ENCODE results near the gene CYB561A3.

CYB561A3 gene

GRCh38 chr11:61345170-61345610, 16.5 kb downstream of the CYB561A3 start:
- no peak for DNase-seq (ENCODE audit: low read depth)

GRCh38 chr11:61343792-61344745, 17.6 kb downstream of the CYB561A3 start:
- no peak for DNase-seq (ENCODE audit: low read depth)

- DNase-seq (ENCODE audit: low read depth): no peak
These were observed 19.4 kb downstream of the CYB561A3 start for GRCh38 chr11:61342207-61342803.

DNA sequence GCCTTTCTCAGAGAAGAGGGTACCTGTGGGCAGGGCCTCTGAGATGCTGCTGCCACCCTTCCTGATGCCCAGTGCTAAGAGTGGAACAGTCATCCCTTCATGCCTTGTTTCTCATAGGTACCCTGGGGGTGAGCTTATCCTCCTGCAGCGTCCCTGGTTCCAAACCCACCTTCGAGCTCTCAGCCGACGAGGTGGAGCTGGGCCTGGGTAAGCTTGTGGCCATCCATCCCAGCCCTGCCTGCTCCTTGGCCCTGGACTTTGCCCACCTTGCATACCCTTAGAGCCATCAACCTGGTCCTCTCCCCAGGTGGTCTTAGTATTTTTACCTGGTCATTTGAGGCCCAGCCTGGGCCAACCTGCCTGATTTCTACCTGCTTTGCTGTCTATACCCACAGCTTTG, 20.0 kb downstream of the CYB561A3 start:
- no peak for DNase-seq (ENCODE audit: low read depth)

- DNase-seq (ENCODE audit: low read depth): no peak
These were observed 20.7 kb downstream of the CYB561A3 start for GRCh38 chr11:61340979-61341378.

DNA sequence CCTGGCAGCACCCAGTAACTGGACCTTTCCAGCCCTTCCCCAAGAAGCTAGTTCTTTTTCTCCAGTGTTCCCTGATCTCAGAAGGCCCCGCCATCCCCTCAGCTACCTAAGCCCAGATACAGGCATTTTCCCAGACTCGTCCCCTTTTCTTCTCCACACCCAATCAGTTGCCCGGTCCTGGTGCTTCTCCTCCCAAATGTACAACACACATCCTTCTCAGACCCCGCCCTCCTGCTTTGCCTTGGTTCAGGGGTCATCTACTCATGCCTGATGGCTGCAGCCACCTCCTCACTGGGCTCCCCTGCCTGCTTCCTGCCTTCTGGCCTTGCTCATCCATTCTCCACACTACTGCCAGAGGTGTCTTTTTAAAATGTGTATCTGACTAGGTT, 22.2 kb downstream of the CYB561A3 start:
- DNase-seq (ENCODE audit: low read depth): no peak

- DNase-seq (ENCODE audit: low read depth): no peak
These were observed 22.7 kb downstream of the CYB561A3 start for GRCh38 chr11:61338783-61339489.

DNA sequence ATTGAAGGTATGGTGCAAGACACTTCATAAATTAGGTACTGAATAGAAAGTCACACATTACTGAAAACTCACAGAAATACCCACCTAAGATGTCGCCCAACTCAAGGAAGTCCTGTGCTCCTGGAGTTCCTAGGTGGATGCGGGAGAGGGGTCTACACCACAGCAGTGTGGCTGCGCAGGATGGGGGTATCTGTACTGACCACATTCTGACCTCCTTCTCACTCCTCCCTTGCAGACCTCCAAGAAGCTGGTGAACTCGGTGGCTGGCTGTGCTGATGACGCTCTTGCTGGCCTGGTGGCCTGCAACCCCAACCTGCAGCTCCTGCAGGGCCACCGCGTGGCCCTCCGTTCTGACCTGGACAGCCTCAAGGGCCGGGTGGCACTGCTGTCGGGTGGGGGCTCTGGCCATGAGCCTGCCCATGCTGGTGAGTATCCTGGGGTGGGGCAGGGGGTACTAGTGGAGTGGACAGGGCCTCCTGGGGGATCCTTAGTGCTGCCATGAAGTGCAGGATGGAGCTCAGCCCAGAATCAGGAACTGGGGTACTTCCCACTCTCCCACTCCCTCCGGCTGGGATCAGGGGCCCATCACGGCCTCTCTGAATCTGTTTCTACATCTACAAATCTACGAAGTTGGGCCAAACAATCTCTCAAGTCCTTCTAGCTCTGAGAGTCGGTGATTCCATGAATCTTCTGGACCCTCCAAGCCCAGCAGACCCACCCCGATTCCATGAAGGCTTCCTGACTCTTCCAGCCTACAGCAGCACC, 23.8 kb downstream of the CYB561A3 start:
- no peak for DNase-seq (ENCODE audit: low read depth)

DNA sequence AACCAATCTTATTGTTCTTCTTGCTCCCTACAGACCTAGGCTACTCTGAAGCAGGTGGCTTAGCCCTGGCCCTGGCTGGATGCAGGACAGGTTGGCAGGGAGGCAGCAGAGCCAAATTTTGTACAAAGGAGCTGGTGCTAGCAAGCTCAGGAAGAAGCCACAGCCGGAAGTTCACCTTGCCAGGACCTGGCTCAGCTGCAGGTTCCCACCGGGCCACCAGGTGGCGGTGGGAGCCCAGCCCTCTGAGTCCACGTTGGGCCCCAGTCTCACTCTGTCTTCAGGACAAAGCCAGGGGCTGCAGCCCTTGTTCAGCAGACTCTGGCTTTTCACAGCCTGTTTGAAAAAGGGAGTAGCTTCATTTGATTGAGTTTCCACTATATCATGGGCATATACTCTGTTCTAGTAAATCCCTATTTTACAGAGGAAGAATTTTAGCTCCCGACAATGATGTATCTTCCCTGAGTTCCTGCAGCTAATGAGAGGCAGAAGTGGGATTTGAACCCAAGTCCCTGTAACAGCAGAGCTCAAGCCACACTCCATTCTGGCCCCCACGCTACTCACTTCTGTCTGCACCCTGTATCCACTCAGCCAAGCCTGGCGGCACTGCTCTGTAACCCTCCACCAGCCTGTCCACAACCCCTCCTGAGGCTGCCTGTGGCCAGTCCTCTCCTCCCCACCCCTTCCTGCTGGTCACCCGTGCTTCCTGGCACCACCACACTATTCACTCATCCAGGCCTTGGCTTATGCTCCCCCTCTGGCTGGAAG, 25.3 kb downstream of the CYB561A3 start:
- peak; percentile 69 for DNase-seq (ENCODE audit: low read depth)

DNA sequence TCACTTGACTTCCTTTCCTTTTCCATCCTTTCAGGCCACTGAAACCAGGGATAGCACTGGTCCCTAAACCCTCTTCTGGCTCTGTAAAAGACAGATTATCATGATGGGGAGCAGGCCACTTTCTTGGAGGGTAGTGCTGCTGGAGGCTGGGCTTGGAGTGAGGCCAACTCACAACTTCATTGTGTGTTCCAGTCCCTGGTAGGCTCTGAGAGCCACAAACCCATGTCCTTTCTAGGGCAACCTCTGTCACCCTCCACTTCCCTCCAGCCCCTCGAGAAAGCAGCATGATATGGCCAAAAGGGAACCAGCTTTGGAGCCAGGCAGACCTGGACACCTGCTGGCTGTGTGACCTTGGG, 26.3 kb downstream of the CYB561A3 start:
- no peak for DNase-seq (ENCODE audit: low read depth)

DNA sequence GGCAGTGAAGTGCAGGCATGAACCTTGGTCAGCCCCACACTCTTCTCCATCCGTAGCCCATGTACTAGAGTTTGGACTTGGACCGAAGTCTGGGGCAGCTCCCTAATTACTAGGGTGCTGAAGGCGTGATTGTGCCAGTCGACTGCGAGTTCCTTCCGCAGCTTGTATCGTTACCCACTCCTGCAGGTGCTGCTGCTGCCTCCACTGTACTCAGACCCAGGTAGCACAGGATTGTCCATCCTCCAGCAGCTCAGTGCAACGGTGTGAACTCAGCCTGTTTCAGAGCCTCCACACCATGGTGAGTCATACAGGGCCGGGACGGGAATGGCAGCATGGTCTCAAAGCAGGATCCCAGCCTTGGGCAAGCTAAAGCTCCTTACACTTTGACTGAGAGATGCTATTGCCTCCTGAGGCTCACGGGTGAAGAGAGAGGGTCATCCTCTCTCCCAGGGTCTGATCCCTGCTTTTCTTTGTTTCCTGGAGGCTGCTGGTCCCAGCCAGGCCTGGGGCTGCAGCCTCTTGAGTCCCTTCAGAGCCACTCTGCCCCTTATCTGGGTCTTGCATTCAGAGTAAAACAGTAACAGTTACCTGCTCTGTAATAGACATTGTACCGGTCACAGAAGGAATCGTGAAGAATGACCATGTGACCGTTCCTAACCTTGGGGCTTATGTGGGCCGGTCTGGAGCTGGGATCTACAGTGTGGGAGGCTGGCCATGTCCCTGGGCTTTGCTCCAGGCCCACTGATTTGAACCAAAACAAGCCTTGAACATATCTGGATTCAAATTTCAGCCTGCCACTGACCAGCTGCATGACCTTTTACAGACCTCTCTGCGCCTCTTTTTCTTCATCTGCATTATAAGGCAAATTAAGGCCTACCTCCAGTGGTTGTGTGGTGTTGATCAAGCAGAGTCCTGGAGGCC, 27.0 kb downstream of the CYB561A3 start:
- DNase-seq (ENCODE audit: low read depth): no peak

- DNase-seq (ENCODE audit: low read depth): no peak
These were observed 27.9 kb downstream of the CYB561A3 start for GRCh38 chr11:61333550-61334433.

DNA sequence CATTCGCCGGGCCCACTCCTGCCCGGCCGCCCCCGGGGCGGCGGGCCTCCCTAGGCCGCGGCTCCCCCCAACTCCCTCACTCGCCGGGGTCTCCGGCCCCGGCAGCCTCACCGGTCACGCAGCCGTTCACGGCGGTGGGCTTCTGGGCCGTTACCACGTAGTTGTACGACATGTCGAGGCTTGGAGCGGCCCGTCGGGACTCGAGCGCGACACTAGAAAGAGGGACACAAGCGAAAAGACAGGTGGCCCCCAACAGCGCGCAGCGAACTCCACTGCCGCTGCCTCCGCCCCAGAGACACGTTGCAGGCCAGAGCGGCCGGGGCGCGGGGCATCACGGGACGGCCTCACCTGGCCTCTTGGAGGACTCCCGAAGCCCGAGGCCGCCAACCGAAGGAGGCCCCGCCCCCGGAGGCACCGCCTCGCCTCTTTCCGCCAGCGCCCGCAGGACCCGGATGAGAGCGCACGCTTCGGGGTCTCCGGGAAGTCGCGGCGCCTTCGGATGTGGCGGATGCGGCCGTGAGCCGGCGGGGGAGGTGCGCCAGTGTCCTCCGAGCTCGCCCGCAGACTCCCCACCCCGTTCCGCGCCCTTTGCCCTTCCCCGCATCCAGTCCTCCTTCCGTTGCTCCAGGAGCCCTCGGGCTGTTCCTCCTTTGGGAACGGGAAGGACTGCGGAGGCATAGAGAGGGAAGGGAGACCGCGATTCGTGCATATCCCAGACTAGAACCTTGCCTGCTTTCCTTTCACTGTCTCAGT, 28.7 kb downstream of the CYB561A3 start, which contains the start of the genes DDB1 and TKFC:
Gene DDB1 (minus strand): TSS at position 309 of the 753 bp plus-strand sequence. CDS start 137 bp downstream, at position 172.
Gene TKFC (plus strand): TSS at position 432 of the 753 bp plus-strand sequence. CDS start 1,501 bp downstream, outside the sequence.
- peak; percentile 93 for DNase-seq (ENCODE audit: low read depth)

- no peak for DNase-seq (ENCODE audit: low read depth)
These were observed 29.3 kb downstream of the CYB561A3 start for GRCh38 chr11:61332281-61332796.

GRCh38 chr11:61331651-61332050, 30.0 kb downstream of the CYB561A3 start:
- DNase-seq (ENCODE audit: low read depth): no peak

GRCh38 chr11:61329871-61330270, 31.8 kb downstream of the CYB561A3 start:
- DNase-seq (ENCODE audit: low read depth): no peak

DNA sequence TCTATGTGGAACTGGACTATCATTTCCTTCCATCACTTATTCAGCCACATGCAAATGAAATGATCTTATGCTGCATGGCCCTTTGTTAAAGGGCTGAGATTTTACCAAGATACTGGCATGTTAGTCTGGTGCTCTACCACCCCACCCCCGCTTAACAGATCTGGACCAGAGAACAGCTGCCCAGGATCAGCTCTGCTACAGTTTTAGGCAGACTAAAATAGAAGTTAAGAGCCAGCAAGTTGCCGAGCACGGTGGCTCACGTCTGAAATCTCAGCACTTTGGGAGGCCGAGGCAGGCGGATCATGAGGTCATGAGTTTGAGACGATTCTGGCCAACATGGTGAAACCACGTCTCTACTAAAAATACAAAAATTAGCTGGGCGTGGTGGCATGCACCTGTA, 33.3 kb downstream of the CYB561A3 start:
- DNase-seq (ENCODE audit: low read depth): no peak

DNA sequence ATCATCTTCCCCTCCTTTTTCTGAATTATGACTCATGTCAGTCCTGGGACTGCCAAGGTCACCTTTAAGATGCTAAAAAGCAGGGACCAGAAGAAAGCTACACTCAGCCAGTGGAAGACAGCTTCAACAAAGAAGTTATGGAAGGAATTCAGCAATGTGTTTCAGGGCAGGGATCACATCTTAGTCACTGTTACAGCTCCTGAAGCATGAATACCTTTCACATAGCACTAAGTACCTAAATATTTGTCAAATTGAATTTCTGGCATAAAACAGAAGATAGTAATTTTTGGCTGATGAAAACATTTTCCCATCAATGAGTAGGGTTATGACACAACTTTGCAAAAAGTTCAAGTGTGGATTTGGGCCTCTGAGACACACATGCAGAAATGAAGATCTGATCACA, 34.0 kb downstream of the CYB561A3 start:
- DNase-seq (ENCODE audit: low read depth): no peak

All from activated T-cell treated with anti-CD3 and anti-CD28 coated beads for 1 hour (primary cell).